Stromal cell of bone marrow (primary cell): ENCODE results near the gene NDUFB4.
A peak's percentile ranks its signal among the peaks of the same experiment; 100 is the strongest.
"Not testable (repeated sequence)": the region's sequence is repeated elsewhere in the genome, so short reads cannot be mapped to it uniquely, and the experiment has no call there.

Experiments used
- DNase-seq: peaks from one replicate; pipeline ENCODE4 v3.0.0-alpha.2; 2012; ENCODE audit warnings: low read depth

The NDUFB4 gene

DNA sequence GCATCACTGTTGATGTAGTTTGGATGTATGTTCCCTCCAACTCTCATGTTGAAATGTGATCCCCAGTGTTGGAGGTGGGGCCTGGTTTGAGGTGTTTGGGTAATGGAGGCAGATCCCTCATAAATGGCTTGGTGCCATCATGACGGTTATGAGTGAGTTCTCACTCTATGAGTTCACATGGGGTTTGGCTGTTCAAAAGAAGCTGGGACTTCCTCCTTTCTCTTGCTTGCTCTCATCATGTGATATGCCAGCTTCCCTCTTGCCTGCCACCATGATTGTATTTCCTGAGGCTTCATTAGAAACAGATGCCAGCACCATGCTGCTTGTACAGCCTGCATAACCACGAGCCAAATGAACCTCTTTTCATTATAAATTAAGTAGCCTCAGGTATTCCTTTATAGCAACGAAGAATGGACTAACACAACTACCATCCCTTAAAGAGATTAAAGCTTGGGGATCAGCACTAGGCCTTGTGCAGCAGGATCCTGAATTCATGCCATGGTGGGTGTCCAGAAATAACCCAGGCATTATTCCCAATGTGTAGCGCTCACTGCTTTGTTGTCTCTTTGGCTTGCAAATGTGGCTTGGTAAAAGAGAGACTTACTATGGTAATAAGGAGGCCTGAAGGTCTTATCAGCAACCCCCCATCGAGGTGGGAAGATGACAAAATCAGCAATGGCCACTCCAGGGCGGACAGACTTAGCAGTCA lies 41.9 kb downstream of the NDUFB4 start:
- no peak for DNase-seq

DNA sequence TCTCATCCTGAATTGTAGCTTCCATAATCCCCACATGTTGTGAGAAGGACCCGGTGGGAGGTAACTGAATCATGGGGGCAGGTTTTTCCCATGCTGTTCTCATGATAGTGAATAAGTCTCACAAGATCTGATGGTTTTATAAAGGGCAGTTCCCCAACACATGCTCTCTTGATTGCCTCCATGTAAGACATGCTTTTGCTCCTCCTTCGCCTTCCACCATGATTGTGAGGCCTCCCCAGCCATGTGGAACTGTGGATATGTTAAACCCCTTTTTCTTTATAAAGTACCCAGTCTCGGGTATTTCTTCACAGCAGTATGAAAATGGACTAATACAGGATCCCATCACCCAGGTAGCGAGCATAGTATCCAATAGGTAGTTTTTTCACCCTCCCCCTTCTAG lies 42.7 kb downstream of the NDUFB4 start:
- DNase-seq: not testable (repeated sequence)

DNA sequence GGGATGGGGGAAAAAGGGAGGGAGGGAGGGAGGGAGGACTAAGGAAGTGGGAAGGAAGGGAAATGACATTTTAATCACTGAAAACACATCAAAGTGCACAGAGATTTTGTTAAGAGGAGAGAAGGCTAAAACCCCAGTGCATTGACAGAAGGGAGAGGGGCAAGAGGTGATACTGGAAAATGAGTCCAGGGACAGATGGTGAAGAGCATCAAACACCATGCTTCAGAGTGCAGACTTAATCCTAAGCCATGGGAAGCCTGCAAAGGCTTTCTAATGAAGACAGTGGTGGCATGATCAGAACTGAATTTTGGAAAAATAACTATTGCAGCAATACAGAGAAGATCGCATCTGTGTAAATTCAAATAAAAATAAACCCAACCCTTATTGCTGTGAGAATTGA lies 44.1 kb downstream of the NDUFB4 start:
- DNase-seq: no peak

DNA sequence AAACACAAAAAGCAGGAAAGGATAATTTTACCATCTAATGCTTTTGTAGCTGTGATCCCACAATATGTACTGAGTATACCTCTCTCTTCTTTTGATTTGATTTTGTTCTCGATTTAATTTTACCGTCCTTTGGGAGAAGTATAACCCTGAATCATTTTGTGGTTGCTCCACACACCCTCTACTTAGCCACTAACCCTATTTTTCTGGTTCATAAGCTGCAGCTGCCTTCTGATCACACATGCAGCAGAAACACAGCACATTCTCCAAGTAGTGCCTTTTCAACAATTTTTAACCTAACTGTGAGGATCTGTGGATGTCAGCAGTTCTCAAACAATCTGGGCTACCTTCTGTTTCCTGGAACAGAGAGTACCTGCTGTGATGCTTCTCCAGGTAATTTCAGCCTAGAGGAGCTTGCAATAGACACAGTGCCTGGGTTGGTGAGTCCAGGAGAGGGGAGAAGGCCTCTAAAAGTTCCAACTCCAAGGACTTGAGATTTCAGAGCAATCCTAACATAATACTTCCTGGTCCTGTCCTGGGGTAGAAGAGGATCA lies 45.6 kb downstream of the NDUFB4 start:
- DNase-seq: peak; percentile 23

GRCh38 chr3:120642368-120642948 lies 46.3 kb downstream of the NDUFB4 start:
- peak; percentile 21 for DNase-seq

DNA sequence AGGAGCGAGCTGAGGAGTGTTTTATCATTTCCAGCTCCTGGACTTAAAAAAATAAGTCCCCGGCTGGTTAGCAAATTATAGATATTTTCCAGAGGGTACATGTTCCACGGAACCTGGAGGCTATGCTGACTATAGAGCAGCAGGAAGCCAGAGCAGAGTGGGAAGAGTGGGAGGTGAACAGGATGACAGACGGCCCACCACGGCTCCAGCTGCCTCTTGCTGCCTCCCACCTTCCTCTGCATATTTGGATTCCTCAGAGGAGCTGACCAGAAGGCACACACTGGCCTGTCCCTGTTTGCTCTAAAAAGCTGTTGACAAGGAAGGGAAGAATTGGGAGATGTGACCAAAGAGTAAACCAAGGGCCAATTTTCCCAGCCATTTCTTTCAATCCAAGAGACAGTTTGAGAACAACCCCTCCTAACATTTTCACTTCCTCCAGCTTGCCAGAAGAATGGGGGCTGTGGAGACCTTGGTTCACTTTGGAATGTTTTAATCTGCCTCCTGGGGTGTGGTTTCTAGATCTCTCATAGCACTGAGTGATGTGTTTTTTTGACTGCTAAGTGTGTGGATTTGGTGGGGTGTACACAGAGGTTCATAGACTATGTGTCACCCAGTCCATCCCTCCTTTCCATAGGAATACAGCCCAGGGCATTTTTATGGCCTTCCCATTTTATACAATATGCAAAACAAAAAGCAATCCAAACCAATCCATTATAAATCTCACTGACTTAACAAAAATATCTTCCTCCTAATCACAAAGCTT lies 49.1 kb downstream of the NDUFB4 start:
- no peak for DNase-seq

DNA sequence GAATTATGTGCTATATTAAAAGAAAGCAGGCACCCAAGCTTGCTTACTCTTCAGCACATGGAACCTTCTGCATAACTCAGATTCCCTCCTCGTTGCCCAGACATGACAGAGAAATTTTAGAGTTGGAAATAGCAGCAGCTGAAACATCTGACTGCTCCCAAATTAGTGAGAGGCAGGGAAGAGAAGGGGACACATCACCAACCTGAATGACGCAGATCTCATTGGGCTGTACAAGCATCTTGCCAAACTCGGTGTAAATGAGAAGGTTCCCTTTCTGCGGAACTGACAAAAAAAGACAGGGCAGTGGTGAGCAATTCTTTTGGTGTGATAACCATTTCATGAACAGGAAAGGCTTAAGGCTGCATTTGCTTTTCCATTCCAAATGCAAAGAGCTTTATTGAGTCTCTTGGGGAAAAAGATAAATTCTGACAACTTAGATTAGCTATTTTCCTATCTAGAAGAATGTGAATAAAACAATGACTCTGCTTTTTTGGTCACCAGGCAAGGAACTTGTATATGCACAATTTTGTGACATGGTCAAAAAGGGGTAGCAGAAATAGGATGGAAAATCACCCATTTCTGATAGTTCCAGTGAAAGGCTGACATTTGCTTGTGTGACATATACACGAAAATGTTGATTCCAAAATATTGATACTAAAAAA lies 50.8 kb downstream of the NDUFB4 start:
- no peak for DNase-seq

GRCh38 chr3:120648290-120648689 lies 52.2 kb downstream of the NDUFB4 start:
- DNase-seq: no peak

DNA sequence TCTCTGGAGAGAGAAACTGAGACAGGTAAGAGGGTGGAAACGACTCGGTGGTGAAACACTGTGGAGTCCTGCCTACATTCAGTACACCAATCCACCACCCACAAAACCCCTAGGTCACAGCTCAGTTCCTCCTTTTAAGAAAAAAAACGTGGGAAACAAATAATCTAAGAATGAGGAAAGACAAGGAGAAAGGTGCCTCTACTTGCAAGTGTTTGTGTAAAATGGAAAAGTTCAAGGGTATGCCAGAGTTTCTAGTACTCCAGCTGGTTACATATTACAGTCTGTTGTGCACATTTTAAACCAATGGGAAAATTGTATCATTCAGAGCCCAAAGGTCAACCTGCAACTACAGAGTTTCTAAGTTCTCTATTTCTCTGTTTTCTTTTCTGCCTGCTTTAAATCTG lies 53.7 kb downstream of the NDUFB4 start:
- DNase-seq: no peak

DNA sequence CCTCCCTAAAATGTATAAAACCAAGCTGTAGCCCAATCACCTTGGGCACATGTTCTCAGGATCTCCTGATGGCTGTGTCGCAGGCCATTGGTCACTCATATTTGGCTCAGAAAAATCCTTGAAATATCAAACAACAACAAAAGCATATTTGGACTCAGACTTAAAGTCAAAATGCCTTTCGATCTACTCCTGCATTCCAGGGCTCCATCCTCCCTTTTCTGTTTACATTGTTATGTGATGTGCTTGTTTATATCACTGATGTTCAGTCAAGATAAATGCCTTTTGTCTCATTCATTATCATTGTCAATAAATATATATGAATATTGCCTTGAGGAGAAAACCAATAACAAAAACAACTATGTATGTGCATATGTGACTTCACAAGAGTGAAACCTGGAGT lies 54.2 kb downstream of the NDUFB4 start:
- no peak for DNase-seq
